Embryonic facial prominence (tissue), 1 donor: ENCODE results near the gene LNX1.

ENCODE experiments used
- DNase-seq: peaks from one replicate; pipeline ENCODE4 v3.0.0-alpha.2; 2016; ENCODE audit errors: extremely low spot score

The LNX1 gene

DNA sequence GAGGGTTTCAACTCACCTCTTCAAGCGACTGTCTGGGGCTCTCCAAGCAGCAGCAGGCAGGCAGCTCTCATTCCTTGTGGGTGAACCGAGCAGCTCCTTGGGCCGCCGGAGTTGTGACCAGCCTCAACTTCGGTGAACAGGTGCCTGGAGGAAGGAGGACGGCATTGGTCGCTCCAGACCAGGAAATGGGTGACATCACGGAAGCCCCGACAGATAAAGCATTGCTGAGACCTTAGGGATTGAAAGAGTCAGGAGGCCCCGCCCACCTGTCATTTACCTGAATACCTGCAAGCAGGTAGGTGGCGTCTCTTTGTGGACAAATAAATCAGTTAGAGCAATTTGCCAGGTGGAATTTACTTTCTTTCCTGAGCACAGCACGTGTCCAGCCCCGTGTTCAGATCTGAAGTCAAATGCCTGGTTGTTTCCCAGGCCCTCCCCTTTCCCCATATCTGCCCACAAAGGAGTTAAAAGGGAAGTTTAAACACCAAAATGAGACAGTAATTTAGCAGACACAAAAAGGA is at the start of gene LNX1:
LNX1 (minus strand) TSS at position 115 of the 521 bp plus-strand sequence. CDS start 17,484 bp downstream, outside the sequence.
- DNase-seq: no peak

DNA sequence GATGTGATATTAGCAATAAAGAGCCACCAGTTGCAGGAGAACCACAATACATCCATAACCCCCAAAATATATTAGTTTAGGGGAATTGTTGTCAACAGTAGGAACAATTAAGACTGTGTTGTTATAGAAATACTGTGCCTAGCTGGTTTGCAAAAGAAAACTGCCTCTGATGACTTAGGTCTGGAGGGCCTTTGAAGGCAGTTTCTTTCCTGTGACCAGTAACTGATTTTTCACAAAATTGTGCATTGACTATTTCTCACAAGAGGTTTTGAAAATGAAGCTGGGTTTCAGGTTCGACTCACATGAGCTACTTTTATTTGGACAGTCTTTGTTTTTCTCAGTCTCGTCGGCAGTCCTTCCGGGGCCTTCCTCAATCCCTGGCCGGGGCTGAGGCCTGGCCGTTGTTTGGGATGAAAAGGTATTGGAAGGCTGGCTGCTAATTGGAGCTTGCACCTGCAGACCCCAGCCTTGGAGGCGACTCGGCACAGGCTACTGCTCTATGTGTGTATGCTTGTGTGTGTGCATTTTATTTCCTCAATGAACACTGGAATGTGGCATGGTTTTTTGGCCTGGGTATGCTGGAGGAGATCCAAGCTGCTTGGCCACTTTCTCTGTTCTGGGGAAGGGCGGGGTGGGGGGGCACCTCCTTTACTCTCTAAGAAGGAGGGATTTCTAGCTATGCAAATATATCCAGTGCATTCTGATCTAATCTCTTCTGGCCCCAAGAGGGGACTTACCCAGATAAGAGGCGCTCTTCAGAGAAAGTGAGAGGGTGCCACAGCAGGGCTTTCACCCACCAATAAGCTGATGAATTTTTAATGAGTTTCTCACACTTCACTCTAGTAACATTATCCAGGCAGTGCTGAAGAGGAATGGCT is 49.5 kb upstream of the LNX1 start:
- no peak for DNase-seq

DNA sequence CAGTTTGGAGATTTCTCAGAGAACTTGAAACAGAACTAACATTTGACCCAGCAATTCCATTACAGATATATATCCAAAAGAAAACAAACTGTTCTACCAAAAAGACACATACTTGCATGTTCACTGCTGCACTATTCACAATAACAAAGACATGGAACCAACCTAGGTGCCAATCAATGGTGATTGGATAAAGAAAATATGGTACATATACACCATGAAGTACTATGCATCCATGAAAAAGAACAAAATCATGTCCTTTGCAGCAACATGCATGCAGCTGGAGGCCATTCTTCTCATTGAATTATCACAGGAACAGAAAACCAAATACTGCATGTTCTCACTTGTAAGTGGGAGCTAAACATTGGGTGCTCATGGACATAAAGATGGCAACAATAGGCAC is 47.6 kb upstream of the LNX1 start:
- DNase-seq: no peak

DNA sequence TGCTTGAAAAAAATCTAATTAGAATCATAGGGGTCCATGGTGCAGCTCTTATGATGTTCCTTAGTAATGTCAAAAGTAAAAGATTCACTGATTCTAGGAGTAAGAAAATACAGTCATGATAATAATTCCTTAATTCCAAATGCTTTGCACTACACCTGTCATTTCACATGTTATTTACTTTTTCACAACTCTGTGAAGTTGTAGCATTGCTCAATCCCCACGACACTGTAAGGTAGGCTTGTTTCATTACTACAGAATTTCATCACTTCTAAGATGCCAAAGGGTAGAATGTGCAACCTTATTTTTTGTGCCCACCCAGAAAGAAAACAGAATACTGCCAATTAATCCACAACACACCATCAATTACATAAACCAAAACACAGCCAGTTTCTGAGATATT is 46.1 kb upstream of the LNX1 start:
- DNase-seq: no peak

DNA sequence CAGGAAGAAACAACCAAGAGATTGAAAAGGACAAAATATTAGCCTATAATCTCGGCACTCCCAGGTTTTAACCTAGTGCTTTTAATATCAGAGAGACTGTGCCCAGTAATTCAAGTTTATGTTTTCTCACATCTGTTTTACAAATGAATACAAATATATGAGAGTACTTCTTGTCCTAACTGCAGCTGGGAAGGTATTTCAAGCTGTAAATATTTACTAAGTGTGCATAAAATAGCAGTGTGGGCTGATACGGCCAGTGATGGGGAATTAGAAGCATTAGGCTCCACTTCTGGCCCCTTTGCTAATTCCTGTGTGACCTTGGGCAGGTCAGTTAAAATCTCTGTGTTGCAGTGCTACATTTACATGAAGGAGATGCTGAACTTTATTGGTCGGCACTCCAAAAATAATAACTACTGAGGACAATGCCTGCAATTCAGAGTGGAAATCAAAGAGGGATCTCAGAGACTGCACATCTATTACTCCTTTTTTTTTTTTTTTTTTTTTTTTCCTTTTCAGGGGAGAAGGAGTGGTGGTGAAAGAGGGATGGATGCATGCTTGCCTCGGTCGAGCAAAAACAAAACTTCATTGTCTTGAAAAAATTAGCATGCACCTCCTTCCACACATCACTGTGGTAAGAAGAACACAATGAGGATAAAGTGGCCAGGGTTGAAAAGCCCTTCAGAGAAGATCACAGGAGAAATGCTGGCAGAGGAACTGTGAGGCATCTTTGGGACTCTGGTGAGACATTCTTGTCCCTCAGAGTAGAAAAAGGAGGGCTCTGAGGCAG is 44.6 kb upstream of the LNX1 start:
- no peak for DNase-seq

DNA sequence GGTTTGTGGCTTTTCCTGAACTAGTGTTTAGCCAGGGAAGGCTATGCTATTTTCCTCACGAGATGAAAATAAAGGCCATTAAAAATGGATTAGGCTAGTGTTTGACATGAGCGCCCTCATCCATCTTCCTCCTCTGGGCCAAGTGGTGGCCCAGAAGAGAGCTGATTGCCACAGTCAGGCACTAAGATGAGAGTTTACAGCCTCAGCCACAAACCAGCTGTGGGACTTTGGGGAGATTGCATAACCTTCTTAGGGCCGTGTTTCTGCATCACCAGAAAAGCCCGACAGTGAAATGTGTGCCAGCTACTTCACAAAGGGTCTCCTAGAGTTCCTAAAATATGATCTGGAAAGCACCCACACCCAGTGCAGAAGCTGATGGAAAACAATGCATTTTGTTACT is 42.3 kb upstream of the LNX1 start:
- DNase-seq: no peak

DNA sequence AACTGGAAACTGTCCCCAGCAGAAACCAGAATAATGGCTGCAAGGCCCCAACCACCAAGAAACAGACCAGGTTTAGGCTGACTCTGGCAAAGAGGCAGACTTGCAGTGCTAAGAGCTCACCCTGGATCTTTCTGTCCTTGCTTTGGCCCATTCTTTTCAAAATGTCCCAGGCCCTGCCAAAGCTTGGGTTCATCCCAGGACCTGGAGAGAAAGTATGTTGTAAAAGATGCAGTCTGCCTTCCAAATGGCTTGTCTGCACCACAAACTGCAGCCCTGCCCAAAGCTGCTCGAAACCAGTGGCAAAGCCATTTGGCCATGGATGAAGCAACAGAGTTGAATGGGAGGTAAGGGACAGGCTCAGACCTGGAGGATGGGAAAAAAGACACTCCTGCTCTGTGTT is 38.0 kb upstream of the LNX1 start:
- DNase-seq: no peak

DNA sequence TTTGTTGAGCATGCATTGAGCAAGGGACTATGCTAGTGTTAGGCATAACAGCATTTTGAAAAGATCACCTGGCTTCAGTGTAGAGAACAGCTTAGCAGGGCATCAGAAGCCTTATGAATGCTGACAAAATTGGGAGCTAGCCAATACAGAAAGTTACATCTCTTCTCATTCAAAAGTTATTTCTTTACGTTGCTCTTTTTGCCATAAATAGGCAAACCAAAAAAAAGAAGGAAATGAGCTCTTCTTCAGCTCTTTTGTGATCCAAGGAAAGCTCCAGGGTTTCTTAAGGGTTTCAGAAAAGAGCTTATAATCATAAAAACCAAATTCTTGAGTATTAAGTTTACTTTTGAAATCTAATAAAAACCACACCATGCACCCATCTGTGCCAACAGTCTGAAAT is 35.2 kb upstream of the LNX1 start:
- no peak for DNase-seq

DNA sequence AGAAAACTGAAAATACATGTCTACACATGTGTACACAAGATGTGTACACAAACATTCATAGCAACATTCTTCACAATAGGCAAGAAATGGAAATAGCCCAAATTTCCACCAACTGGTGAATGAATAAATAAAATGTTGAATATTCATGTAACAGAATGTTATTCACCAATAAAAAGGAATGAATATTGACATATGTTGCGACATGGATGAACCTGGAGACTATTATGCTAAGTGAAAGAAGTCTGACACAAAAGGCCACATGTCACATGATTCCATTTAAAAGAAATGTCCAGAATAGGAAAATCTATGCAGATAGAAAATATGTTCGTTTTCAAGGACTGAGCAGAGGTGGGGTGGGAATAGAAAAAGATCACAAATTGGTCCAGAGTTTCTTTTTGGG is 34.6 kb upstream of the LNX1 start:
- no peak for DNase-seq

DNA sequence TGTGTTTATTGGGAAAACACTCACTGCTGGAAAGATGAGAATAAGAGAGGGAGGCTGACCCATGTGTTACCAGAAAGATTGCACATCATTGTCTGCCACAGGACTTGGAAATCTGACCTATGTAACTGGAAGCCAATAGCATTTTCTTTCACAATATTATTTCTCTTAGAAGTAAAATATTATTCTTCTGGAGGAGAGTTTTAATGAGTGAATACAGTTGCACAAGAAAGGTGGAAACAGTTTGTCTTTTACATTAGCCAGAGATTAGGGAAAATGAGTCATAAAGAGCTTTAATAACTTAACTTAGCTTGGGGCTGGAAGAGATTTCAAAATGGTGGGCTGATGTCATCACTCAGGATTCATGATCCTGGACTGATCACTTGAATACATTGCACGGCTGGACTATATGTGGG is 31.5 kb upstream of the LNX1 start:
- DNase-seq: no peak

DNA sequence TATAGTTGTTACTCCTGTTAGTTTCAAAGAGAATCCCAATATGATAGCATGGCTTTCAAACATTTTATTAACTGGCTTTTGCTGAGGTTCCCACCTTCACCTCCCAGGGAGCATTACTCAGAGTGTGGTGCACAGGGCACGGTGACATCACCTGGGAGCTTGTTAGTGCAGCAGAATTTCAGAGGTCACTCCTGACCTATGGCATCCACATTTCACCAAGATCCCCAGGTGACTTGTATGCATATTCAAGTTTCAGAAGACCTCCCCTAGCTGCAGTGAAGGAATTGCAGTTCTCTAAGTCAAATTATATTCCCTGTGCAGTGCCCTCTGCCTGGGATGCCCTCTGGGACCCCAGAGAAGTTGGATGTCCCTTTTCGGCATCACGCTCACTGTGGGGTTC is 29.7 kb upstream of the LNX1 start:
- DNase-seq: no peak

DNA sequence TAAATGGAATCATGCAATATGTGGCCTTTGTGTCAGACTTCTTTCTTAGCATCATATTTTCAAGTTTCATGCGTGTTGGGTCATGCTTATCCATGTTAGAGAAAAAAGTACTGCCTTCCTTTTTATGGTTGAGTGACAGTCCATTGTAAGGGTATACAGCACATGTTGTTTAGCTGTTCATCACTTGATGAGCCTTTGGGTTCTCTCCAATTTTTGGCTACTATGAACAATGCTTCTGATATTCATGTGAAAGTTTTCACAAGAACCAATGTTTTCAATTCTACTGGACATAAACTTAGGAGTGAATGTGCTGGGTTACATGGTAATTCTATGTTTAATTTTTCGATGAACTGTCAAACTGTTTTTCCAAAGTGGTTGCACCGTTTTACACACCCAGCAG is 28.1 kb upstream of the LNX1 start:
- DNase-seq: no peak

DNA sequence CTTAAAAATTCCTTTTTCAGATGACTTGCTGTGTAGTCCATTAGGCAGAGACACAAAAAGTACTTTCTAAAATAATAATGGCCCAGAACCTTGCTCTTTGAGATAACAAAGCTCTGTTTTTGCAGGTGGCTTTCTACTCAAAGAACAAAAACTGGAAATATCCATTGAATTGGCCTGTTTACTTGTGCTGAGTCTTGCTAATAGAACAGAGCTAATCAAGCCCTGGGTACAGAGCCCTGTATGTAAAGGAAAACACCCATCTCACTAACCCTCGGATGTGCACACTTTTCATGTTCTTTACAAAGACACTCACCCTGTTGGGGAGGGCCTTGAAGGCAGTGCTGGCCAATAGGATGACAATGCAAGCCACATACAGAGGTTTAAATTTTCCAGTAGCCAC is 27.0 kb upstream of the LNX1 start:
- no peak for DNase-seq

DNA sequence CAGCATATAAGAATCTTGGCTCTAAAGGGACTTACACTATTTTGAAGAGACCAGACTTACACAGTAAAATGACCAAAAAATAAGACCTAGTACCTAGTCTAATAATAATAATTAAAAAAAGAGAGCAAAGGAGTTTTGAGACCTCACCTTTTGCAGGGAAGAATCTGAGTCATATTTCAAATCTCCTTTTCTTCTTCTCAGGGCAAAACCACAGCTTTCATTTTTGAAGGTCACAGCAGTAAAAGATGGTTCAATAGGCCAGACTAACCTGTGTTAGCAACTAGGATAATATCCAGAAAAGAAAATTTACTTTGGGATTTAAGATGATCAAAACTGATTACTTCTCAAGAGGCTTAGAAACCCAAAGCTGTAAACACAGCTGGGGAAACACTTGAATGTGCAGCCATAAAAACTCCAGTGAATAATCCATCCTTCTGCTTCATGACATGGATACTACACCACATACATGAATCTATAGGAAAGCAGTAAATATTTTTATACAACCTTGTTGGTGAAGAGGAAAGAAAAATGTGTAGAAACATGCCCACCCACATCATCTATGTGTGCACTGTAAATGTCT is 25.9 kb upstream of the LNX1 start:
- no peak for DNase-seq

DNA sequence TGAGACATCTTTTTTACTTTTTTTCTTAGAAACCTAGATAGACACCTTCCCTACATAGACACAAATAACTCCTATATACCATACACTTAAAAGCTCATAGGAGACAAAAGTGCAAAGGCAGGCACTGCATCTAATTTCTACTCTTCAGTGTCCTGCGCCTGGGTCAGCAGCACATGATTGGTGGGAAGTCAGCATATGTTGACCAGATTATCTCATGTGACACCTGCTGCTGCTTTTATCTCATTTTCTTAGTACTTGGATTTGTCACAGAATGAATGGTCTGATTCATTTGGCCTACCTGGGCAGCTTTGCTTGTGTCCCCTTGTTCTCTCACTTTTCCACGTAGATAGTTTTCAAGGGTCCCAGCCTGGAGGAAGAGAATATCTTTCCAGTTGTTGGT is 24.9 kb upstream of the LNX1 start:
- DNase-seq: no peak

DNA sequence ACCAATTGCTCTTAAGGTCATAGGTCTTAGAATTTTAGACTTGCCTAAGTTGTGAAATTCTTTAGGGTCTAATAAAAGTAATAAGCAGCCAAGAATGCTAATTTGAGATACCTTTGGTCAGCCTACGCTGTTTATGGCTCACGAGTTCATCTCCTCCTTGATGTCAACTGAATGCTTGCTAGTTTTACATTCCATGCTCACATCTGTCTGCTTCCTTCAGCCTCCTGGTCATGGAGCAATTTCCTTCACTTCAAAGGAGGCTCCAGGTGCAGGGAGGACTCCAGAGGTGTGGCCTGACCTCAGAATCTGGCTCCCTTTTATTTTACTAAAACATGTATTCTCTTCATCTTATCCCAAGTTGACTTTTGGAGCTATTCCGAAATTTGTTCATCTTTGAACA is 23.3 kb upstream of the LNX1 start:
- DNase-seq: no peak

DNA sequence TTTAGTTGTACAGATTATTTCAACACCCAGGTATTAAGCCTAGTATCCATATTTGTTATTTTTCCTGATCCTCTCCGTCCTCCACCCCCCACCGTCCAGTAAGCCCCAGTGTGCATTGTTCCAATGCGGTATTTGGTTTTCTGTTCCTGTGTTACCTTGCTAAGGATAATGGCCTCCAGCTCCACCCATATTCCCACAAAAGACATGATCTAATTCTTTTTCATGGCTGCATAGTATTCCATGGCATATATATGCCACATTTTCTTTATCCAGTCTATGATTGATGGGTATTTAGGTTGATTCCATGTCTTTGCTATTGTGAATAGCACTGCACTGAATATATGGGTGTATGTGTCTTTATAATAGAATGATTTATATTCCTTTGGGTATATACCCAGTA is 22.1 kb upstream of the LNX1 start:
- no peak for DNase-seq

DNA sequence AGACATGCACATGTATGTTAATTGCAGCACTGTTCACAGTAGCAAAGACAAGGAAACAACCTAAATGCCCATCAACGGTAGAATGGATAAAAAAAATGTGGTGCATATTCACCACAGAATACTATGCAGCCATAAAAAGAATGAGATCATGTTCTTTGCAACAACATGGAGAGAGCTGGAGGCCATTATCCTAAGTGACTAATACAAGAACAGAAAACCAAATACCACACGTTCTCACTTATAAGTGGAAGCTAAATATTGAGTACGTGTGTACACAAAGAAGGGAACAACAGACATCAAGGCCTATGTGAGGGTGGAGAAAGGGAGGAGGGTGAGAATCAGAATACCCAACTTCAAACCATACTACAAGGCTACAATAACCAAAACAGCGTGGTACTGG is 17.4 kb upstream of the LNX1 start:
- no peak for DNase-seq

DNA sequence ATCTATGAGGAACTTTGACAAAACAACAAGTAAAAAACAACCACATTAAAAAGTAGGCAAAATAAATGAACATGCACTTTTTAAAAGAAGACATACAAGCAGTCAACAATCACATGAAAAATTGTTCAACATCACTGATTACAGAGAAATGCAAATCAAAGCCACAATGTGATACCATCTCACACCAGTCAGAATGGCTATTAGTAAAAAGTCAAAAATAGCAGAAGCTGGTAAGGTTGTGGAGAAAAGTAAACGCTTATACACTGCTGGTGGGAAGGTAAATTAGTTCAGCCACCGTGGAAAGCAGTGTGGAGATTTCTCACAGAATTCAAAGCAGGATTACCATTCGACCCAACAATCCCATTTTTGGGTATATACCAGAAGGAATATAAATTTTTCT is 17.0 kb upstream of the LNX1 start:
- DNase-seq: no peak

DNA sequence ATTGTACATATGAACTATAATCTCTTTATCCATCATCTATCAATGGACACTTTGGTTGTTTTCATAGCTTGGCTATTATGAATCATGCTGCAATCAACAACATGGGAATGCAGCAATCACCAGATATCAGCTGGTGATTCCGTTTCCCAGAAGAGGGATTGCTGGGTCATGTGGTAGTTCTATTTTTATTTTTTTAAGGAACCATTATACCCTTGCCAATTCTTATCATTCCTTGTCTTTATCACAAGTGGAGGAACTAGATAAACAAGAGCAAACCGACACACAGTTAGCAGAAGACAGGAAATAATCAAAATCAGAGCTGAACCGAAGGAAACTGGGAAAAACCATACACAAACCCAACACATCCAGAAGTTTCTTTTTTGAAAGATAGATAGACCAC is 14.5 kb upstream of the LNX1 start:
- no peak for DNase-seq

DNA sequence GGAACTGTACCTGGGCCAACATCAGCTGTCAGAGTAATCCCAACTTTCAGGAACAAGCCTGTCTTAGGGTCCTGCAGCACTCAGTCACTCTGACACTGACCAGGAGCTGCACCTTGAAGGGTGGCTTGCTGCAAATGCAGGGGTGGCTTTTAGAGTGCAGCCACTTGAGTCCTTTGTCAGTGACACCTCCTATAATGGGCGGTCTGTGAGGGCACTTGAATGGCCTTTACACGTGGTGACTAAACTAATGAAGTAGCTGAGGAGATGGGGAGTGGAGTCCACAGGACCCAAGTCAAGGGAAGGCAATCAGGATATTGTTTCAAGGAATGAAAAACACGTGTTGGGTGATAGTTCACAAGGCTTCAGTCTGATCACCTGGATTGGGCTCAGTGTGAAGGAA is 11.1 kb upstream of the LNX1 start:
- no peak for DNase-seq

DNA sequence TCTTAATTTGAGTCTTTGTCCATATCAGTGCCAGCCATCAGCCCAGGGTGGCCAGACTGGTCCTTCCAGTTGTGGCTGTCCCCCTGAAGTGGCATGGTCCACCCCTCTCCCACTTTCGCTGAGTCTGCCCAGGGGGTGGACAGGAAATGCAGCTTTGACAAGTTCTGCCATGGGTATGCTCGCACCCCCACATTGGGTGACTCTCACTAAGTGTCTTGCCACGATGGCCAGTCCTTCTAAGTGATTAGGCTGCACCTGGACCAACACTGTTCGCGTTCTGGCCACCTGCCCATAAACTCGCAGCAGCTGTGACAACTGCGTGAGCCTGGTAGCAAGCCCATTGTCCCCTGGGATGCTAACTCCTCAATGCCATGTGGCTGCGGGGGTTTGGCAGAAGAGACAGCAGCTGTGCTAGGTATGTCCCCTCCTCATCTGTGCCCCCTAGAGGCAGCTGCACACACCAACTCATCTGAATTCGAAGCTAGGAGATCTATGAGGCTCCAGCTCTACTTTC is 10.0 kb upstream of the LNX1 start:
- DNase-seq: no peak
